IPS DF 6.9 (cell line): Measurements from ENCODE around the gene ATP6V0E2.

ENCODE experiments used
- DNase-seq: peaks from one replicate; pipeline ENCODE4 v3.0.0-alpha.2; 2013; ENCODE audit warnings: low read depth, low spot score
- H3K27ac ChIP-seq: one replicate; pipeline ENCODE4 v1.5.1; 2013; ENCODE audit warnings: low read length, control low read depth
- H3K27me3 ChIP-seq: 2 replicates; pipeline ENCODE4 v1.6.1; 2013; ENCODE audit warnings: mild to moderate bottlenecking, low read length; ENCODE audit not compliant: control insufficient read depth, insufficient read depth
- H3K36me3 ChIP-seq: 2 replicates; pipeline ENCODE4 v1.6.1; 2013; ENCODE audit warnings: low read length; ENCODE audit not compliant: control insufficient read depth, insufficient read depth
- H3K4me1 ChIP-seq: 2 replicates; pipeline ENCODE4 v1.6.1; 2013; ENCODE audit warnings: low read length; ENCODE audit not compliant: control insufficient read depth, insufficient read depth
- H3K4me3 ChIP-seq: 2 replicates; pipeline ENCODE4 v1.5.1; 2013; ENCODE audit warnings: mild to moderate bottlenecking, low read length
- H3K9me3 ChIP-seq: 2 replicates; pipeline ENCODE4 v1.6.1; 2013; ENCODE audit warnings: low read length, inconsistent platforms; ENCODE audit not compliant: control insufficient read depth, insufficient read depth
- WGBS: extraction: QIAGEN DNeasy Blood & Tissue Kit; methylation state at CpG from one replicate; pipeline ENCODE4 v1.1.7; 2013; ENCODE audit warnings: mixed read lengths, missing lambda C conversion rate; ENCODE audit not compliant: insufficient read length, insufficient coverage; 5-methylcytosine and 5-hydroxymethylcytosine counted together

The ATP6V0E2 gene

GRCh38 chr7:149870701-149871483 lies 2.9 kb upstream of the ATP6V0E2 start:
- Histone ChIP-seq H3K4me3 (no peak overlapping the region), H3K27ac (no peak overlapping the region), H3K27me3 (peaks cover 7% of the 10 kb centered on the region; the same call in 1 of the 2 replicates), H3K4me1 (peaks cover 2% of the 10 kb centered on the region; the same call in 1 of the 2 replicates), H3K9me3 (no peaks in the 10 kb centered on the region), H3K36me3 (no peaks in the 10 kb centered on the region)
- no peak for DNase-seq
- no CpG with 5 or more reads among the region's 12 CpGs for whole genome bisulfite sequencing

- no peak overlapping the region for H3K4me3 ChIP-seq
- H3K9me3 ChIP-seq: no peaks in the 10 kb centered on the region
- H3K36me3 ChIP-seq: no peaks in the 10 kb centered on the region
- no peak for DNase-seq
- H3K4me1 ChIP-seq: peaks cover 2% of the 10 kb centered on the region; the same call in 1 of the 2 replicates
- WGBS: no CpG with 5 or more reads among the region's 1 CpG
- no peak overlapping the region for H3K27ac ChIP-seq
- peaks cover 7% of the 10 kb centered on the region; the same call in 1 of the 2 replicates for H3K27me3 ChIP-seq
Observed at GRCh38 chr7:149871576-149871975, 2.2 kb upstream of the ATP6V0E2 start.

- Histone ChIP-seq H3K4me3 (peak overlapping the region; percentile 75; the same call in 1 of the 2 replicates), H3K9me3 (no peaks in the 10 kb centered on the region), H3K4me1 (peaks cover 2% of the 10 kb centered on the region; the same call in 1 of the 2 replicates), H3K36me3 (no peaks in the 10 kb centered on the region), H3K27ac (no peak overlapping the region), H3K27me3 (peaks cover 7% of the 10 kb centered on the region; the same call in 1 of the 2 replicates)
- no CpG with 5 or more reads among the region's 13 CpGs for WGBS
- no peak for DNase-seq
Observed at GRCh38 chr7:149872419-149873073, 1.2 kb upstream of the ATP6V0E2 start.

- Histone ChIP-seq H3K27ac (no peak overlapping the region), H3K9me3 (no peaks in the 10 kb centered on the region), H3K27me3 (peaks cover 7% of the 10 kb centered on the region; the same call in 1 of the 2 replicates), H3K4me1 (peaks cover 2% of the 10 kb centered on the region; the same call in 1 of the 2 replicates), H3K4me3 (peak overlapping the region; percentile 75; the same call in 1 of the 2 replicates), H3K36me3 (no peaks in the 10 kb centered on the region)
- DNase-seq: no peak
- WGBS: no CpG with 5 or more reads among the region's 46 CpGs
Observed at GRCh38 chr7:149873970-149874643, 338 bp downstream of the ATP6V0E2 start.

GRCh38 chr7:149874644-149875028 lies 867 bp downstream of the ATP6V0E2 start:
- WGBS: no CpG with 5 or more reads among the region's 8 CpGs
- no peak for DNase-seq
- H3K27ac ChIP-seq: no peak overlapping the region

GRCh38 chr7:149875396-149875795 lies 1.6 kb downstream of the ATP6V0E2 start:
- no CpG with 5 or more reads among the region's 4 CpGs for WGBS
- Histone ChIP-seq H3K4me3 (no peak overlapping the region), H3K27ac (no peak overlapping the region), H3K9me3 (no peaks in the 10 kb centered on the region), H3K4me1 (peaks cover 4% of the 10 kb centered on the region; the same call in 1 of the 2 replicates), H3K27me3 (peaks cover 7% of the 10 kb centered on the region; the same call in 1 of the 2 replicates), H3K36me3 (no peaks in the 10 kb centered on the region)
- DNase-seq: no peak

More at GRCh38 chr7:149874644-149875028, 867 bp downstream of the ATP6V0E2 start:
- peaks cover 7% of the 10 kb centered on the region; the same call in 1 of the 2 replicates for H3K27me3 ChIP-seq
- no peaks in the 10 kb centered on the region for H3K9me3 ChIP-seq
- H3K36me3 ChIP-seq: no peaks in the 10 kb centered on the region
- no peak overlapping the region; the same call in 1 of the 2 replicates for H3K4me3 ChIP-seq
- peaks cover 2% of the 10 kb centered on the region; the same call in 1 of the 2 replicates for H3K4me1 ChIP-seq

GRCh38 chr7:149877890-149878522 lies 4.2 kb downstream of the ATP6V0E2 start:
- no CpG with 5 or more reads among the region's 16 CpGs for WGBS
- DNase-seq: no peak
- Histone ChIP-seq H3K36me3 (no peaks in the 10 kb centered on the region), H3K4me1 (0 out of 2 replicates have a peak, but pooled peaks cover 1% of the 10 kb centered on the region), H3K4me3 (no peak overlapping the region), H3K9me3 (no peaks in the 10 kb centered on the region), H3K27me3 (peaks cover 7% of the 10 kb centered on the region; the same call in 1 of the 2 replicates), H3K27ac (no peak overlapping the region)

- WGBS: no CpG with 5 or more reads among the region's 13 CpGs
- no peak for DNase-seq
- H3K4me1 ChIP-seq: 0 out of 2 replicates have a peak, but pooled peaks cover 1% of the 10 kb centered on the region
- H3K4me3 ChIP-seq: no peak overlapping the region
- H3K9me3 ChIP-seq: no peaks in the 10 kb centered on the region
- peaks cover 7% of the 10 kb centered on the region; the same call in 1 of the 2 replicates for H3K27me3 ChIP-seq
- no peak overlapping the region for H3K27ac ChIP-seq
- no peaks in the 10 kb centered on the region for H3K36me3 ChIP-seq
Observed at GRCh38 chr7:149878523-149878921, 4.8 kb downstream of the ATP6V0E2 start.

GRCh38 chr7:149879271-149879743 lies 5.5 kb downstream of the ATP6V0E2 start:
- Histone ChIP-seq H3K4me1 (0 out of 2 replicates have a peak, but pooled peaks cover 1% of the 10 kb centered on the region), H3K27ac (no peak overlapping the region), H3K36me3 (no peaks in the 10 kb centered on the region), H3K9me3 (no peaks in the 10 kb centered on the region), H3K4me3 (no peak overlapping the region), H3K27me3 (peaks cover 6% of the 10 kb centered on the region; the same call in 1 of the 2 replicates)
- DNase-seq: no peak
- WGBS: no CpG with 5 or more reads among the region's 14 CpGs
